Activated effector memory CD4-positive, alpha-beta T cell treated with anti-CD3 and anti-CD28 coated beads, Interleukin-2, amount 50 U/mL, for 16 hours (primary cell): Measurements from ENCODE around the gene ZNF408.

Source experiments
- DNase-seq: peaks from one replicate; pipeline ENCODE4 v3.0.0-alpha.2; 2020

ZNF408 gene

DNA sequence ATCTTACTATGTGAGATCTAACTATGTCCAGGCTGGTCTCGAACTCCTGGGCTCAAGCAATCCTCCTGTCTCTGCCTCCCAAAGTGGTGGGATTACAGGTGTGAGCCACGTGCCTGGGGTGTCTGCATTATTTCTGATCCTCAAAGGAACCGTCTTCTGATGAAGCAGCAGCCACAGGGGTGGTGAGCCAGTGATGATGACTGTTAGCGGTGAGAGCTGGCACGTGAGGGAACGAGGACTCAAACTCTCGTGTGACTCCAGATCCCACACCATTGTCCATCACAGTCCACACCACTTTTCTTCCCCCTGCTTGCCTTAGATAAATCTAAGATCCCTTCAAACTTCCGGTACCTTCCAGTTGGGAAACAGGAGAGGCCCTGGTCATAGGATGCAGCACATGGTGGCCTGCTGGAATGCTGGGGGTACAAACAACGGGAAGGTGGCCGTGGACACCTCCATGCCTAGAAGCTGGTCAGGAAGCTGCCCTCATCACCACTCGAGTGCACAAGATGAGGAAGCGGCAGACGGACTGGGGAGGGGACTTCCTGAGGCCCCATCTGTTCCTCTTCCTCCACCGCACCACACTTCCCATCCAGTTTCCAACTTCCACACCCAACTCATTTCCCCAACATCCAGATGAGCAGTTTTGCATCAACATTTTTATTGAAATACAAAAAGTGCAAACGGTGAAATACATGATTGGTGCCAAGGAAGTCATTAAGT, 24.2 kb upstream of the ZNF408 start:
- DNase-seq = no peak

DNA sequence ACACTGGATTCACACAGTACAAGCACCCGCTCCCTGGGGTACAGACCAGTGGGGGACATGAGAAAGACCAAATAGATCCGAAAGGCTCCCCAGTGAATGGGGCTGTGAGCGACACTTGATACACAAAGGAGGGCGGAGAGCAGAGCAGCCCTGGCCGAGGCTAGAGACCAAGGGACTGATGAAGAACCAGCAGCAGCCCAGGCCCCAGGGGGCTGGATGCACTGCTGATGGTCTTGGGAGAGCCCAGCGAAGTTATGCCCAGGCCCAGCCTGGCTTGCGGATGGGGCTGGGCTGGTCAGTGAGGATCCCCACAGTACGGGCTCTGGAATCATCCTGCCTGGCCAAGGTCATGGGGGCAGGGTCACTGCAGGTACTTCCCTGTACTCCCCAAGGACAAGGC, 23.7 kb upstream of the ZNF408 start:
- no peak for DNase-seq

DNA sequence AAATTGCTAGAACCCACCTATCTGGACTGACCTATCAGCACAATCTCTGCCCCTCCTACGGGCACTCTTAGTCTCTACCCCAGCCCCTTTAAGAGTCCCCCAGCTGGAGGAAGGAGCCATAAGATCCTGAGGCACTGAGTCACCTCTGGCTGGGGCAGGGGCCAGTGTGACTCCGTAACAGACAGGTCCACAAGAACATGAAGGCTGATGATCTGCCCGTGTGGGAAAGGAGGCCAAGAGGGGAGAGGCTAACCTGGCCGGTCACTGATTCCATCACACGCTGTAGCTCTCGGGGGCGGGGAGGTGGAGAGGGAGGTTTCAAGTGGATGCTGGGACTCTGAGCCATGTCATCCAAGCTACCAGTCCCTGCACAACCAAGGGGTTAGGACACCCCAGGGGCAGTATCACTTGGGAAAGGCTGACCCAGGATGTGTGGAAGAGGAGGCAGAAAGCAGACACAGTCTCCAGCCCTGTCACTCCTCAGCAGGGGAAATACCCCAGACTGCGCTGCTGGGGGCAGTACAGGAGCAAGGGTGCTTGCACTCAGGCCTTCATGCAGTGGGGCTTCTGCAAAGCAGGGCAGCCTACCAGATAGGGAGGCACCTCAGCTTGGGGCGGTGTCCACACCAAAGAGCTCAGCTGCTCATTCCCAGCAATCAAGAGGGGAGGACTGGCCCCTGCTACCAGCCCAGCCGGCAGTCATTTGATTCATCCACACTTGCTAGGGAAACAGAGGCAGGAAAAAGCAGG, 22.7 kb upstream of the ZNF408 start:
- DNase-seq = no peak

DNA sequence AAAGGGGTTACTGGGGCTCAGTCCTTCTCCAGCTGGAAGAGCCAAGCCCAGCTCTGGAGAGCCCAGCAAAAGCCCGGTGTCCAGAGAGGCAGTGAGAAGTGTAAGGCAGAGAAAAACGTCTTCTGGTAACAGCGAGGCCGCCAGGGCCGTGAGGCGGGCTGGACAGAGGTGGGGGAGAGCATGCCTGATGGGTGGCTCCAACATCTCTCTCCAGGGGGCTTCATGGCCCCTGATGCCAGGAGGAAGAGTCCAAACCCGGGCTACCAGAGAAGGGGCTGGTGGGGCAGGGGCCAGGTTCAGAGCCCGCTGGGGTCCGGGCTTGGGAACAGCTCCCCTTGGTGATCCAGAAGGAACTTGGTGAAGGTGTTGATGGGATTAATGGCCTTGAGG, 22.1 kb upstream of the ZNF408 start:
- DNase-seq = no peak

DNA sequence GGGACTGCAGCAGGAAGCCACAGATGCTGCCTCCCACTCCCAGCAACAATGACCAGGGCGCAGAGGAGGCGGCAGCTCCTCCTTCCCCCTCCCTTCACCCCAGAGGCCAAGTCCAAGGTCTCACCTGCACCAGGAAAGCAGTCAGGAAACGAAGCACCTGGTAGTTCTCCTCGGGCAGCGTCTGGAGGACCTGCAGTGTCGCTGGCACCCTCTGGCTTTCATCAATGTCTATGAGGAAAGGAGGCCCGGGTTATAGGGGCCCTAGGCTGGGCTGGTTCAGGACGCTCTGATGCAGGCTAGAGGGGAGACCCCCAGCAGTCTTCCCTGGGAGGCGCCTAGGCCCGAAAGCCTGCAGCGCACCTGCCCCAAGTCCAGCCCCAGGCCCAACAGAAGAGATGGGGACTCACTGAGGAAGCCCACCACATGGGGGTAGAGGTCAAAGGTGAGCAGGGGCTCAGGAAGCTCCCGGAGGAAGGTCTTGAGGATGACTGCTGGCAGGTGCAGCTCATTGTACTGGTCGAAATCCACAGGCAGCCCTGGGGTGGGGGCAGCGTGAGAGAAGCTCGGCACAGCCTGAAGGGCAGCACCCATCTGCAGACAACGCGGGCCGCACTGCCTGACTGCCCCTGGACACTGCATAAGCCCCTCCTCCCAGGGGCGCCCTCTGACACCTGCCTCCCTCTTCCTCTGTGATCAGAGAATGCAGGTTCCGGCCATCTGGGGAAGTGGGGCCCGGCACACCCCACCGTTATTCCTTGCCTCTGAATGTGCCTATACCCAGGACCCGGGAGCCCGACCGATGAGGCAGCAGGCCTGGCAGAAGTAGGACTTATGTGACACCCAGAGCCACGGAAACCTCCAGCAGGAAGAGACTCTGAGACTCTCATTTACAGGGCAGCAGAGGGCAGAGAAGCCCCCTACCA, 21.3 kb upstream of the ZNF408 start:
- no peak for DNase-seq

DNA sequence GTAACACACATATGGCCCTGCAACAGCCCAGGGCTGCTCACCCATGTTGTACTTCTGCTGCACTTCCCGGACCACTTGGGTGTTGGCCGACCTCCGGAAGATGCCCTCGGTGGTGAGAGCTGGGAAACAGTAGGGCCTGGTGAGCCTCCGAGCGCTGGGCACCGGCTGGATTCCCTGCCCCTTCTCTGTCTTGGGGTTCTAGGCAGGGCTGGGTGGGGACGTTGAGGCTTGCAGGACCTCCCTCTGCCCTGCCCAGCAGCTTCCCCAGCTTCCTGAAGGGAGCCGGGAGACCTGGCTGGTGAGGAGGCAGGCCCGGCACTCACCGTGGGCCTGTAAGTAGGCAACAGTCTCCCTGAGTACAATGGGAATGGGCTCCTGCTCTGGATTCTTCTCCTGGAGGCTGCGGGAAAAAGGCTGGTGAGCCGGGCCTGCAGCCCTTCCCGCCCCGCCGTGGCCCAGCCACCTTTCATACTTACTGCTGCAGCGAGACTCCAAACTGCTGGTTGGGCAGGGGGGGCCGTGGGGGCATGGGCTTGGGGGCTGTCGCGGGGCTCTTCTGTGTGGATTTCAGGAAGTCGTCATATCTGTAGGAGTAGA, 20.6 kb upstream of the ZNF408 start:
- no peak for DNase-seq

DNA sequence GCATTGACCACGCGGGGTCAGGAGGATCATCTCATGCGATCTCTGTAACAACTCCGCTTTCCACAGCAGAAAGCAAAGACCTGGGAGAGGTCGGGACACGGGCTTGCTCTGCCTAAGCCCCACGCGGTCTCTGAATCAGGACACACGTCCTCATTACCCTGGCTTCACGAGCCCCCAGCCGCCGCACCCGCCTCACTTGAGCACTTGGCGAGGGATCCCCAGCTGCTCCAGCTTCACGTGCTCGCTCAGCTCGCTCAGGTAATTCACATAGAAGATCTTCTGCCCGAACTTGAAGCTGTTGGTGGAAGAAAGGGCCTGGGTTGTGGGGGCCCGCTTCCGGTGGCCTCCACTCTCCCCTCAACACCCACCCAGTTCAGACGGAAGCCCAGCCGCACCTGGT, 20.0 kb upstream of the ZNF408 start:
- no peak for DNase-seq

DNA sequence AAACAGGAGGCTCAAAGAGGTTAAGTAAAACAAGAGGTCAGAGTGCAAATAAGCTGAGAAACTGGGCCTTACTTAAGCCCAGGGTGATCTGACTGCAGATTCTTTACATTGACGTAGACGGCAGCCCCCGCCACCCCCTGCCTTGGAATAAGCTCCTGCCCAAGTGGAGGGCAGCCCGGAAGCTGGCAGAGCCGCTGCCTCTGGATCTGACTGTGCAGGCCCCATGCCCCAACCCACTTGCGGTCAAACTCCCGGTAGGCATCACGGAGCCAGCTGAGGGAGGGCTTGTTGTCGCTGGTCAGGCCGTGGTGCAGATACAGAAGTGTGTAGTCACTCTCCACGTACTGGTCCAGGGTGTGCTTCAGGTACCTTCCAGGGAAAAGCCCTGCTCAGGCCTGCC, 19.0 kb upstream of the ZNF408 start:
- DNase-seq = no peak

DNA sequence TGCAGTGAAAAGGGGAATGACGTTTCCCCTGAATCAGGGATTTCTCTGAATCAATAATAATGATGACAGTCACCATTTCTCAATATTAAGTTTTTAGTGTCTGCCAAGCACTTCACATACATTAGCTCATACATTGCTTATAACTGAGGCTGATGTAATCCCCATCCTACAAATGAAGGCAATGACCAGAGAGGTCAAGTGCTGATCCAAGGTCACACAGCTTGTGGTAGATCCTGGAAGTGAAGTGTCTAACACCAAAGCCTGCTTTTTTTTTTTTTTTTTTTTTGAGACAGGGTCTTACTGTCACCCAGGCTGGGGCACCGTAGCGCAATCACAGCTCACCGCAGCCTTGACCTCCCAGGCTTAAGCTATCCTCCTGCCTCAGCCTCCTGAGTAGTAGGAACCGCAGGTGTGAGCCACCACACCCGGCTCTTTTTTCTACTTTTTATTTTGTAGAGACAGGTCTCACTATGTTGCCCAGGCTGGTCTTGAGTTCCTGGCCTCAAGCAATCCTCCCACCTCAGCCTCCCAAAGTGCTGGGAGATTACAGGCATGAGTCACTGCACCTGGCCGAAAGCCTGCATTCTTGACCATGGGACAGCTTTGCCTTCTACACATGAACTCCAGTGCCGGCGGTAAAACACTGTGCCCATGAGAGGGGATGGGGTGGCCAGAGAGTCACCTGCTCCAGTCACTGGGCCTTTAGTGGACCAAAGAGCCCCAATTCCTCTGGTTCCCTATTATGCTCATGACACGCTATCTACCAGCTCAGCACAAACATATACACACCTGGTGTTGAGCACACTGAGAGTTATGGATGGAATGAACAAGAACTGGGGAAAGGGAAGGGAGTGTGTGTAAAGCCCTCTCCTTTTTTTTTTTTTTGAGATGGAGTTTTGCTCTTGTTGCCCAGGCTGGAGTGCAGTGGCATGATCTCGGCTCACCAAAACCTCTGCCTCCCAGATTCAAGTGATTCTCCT, 17.8 kb upstream of the ZNF408 start:
- no peak for DNase-seq

DNA sequence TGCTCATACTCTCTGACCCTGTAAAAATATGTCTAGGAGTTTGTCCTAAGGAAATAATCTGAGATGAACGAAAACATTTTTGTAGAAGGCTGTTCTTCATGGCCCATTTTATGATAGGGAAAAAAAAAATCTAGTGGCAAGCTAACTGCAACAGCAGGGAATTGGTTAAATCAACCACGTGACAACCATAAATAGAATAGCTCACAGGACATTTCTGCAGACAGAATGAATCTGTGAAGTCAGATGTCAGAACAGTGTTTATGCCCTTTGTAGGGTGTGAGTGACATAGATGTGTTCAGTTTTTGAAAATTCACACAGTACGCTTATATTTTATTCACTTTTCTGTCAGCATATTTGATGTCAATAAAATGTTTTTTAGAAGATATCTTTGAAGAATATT, 16.5 kb upstream of the ZNF408 start:
- DNase-seq = no peak

DNA sequence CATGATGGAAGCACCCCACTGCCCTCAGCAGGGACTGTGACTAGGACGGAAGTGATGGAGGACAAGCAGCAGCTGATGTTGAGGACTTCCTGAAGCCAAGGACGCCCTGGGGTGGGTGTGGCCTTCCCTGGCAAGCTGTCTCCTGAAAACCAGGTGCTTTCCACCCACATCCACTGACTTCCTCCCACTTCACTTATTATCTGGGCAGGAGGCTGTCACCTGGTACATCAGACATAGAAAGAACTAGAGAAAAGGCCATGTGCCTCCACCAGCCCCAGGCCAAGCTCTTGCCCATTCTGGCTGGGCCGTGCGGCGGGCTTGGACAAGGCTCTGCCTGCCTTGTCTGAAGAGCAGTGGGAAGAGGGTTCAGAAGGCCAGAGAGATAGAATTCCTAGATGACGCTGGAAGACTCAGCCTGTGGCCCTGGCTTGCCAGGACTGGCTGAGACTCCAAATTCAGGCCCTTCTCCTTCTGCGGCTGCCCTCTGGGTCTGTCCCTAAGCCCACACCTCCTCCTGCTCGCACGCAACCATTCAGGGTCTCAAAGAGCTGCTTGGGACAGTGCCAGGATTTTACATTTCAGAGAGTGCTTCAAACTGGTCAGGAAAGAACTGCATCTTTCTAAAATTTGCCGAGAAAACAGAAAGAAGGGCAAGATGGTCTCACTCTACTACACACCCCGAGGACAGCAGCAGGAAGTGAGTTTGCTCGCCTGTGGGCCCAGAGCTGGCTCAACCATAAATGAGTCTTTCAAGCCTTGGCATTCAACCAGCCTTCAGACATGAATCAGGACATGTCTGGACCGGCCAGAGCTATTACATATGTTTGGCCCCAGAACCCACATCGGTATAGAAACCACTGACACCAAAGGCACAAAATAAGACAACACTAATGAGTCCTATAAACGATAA, 13.7 kb upstream of the ZNF408 start:
- no peak for DNase-seq

DNA sequence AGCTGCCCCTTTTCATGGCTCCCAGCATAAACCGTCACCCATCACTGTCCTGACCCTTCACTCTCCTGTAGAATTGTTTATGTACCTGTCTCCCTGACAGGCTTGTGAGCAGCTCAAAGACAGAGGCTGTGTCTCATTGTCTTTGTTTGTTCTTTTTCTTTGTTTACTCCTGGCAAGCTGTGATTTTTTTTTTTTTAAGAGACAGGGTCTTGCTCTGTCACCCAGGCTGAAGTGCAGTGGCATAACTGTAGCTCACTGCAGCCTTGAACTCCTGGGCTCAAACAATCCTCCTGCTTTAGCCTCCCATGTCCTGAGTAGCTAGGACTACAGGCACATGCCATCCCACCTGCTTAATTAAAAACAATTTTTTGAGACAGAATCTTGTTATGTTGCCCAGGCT, 10.1 kb upstream of the ZNF408 start:
- DNase-seq = no peak

DNA sequence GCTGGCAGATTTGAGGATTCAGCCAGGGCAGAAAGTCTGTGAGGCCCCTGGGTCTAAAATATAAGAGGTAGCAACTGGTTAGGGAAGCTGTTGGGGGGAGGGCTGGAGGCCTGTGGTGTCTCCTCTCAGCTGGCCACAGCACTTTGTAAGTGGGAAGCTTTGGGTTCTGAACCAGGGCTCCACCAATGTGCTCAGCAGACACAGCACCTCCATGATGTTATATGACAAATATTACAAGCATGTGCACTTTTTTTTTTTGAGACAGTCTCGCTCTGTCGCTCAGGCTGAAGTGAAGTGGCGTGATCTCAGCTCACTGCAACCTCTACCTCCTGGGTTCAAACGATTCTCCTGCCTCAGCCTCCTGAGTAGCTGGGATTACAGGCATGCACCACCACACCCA, 8.4 kb upstream of the ZNF408 start:
- DNase-seq = no peak

DNA sequence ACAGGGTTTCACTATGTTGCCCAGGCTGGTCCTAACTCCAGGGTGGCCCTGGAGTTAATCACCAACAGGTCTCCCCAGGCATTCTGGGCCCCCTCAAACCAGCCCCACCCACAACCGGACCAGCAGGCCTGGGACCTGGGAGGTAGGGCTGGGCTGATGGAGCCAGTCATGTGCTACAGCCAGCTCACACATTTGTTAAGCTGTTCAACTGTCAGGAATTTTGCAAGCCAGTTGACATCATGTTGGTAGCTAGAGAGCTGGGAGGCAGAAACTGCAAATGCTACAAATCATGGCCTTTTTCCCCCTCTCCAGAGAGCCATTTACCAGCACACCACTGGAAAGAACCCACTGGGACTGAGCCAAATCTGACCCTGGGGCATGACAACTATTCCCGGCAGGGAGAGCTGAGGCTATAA, 7.2 kb upstream of the ZNF408 start:
- no peak for DNase-seq

DNA sequence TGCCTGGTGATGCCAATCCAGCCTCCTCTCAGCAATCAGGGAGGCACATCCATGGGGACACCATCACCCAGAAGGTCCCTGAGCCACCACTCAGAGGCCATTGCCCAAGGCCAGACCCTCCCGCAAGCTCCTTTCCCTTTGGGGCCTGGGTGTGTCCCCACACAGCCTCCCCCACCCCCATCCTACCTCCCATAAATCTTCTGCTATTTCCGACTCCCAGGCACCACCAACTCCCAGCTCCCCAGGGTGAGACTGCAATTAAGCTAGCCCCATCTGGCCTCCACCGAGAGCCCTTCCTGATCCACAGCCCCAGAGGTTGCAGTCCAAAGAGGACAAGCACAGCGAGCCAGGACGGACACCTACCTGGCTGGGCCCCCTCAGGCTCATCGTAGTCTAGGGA, 6.8 kb upstream of the ZNF408 start:
- no peak for DNase-seq

DNA sequence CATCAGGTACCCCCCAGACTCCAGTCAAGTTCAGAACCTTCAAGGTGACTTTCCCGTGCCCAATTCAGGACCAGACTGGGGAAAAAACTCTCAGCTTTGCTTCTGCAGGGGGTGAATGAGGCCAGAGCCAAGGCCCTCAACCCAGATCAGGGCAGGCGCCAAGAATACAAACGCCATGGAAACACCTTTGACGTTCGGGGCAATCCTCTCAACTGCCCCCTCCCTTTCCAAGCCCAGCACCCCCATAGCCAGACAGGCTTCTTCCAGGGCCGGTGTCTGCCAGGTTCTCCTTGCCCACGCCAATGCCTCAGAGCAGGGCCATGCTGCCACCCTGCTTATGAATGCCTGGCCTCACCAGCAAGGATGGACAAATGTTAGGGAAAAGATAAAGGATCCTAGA, 6.2 kb upstream of the ZNF408 start:
- DNase-seq = no peak

DNA sequence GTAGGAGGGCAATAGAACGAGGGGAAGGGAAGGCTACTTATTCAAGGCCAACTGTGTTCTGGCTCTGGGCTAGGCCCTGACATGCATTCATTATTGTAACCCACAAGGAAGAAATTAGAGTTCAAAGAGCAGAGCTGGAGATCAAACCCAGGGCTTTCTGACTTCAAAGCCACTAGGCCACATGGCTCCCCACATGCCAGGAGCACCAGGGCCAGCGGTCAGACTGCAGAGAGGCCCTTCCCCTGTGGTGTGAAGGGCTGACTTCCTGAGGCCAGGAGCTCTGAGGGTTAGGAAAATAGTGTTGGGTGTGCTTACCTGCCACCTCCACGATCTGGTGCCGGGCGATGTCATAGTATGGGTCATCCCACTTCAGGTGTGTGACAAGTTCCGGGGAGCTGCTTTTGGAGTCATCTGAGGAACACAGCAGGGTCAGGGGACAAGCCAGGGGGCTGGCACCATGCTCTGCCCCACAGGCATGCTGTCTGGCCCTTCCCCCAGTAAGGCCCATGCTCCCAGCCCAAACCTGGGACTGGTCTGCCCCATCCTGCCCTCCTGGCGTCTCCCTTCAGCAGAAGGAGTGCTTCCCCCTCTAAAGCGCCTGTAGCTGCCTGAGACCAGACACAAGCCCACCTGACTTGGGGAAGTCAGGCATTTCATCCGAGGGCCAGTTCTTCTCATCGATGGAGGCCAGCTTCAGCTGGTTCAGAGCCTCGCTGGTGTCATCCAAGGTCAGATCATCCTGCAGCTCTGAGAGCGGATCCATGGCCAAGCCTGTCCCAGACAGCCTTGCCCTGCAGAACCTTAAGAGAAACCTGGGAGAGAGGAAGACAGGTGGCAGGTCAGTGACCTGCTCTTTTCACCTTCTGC, 5.3 kb upstream of the ZNF408 start:
- no peak for DNase-seq

DNA sequence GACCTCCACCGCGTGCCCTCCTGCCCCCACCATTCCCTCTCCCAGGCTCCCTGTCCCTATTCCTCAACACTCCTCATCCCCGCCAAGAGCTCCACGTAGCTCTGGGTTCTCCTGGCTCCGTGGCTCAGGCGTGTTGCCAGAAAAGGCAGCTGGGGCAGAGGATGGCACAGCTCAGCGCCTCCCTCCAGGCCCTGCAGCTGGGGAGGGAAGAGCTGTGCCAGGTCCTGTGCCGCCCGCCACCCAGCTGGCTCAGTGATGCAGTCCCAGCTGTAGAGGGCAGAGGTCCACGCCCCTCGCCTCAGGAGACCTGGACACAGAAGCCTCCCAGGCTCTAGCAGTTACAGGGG, 4.6 kb upstream of the ZNF408 start:
- DNase-seq = no peak

DNA sequence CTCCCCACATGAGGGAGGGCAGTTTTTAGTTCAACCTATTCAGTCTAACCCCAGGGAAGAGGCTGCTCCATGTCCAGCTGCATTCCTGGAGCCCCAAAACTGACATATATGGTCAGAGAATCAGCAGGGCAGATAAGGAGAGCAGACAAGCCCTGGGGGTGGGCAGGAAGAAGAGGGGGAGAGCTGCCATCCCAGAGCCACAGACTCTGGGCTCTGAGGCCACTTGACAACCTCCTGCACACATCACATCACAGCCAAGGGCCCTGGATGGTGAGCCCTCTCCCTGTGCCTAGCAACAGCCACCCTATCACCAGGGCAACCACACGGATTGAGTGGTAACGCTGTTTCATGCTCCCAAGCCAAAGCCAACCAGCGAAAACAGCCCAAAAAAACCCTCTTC, 3.5 kb upstream of the ZNF408 start:
- no peak for DNase-seq

DNA sequence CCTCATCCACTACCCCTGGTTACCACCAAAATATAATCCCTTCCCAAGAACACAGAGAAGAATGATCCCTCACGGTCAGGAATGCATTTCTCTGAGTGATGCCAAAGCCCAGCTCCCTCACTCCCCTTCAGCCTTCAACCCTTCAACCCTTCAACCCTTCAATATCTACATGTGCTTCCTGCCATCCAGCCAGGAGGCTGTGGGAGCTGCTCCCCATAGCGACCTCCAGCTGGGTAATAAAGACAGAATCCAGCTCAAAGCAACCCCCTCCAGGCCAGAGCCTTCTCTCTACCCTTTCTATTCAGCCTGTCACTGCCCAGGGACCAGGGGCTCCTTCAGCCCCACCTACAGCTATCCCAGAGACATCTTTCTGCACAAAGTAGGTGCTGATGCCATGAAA, 3.1 kb upstream of the ZNF408 start:
- DNase-seq = no peak
